ENCODE measurements around the gene MTHFD2.
A peak's percentile ranks its signal among the peaks of the same experiment; 100 is the strongest.
"Not testable (repeated sequence)": the region's sequence is repeated elsewhere in the genome, so short reads cannot be mapped to it uniquely, and the experiment has no call there.

MTHFD2 gene

GRCh38 chr2:74205596-74205995, 7.2 kb downstream of the MTHFD2 start:
- Histone ChIP-seq H2AFZ (ENCODE audit: low read depth, low read length) (no peak overlapping the region), H3K9ac (ENCODE audit: low read length) (no peak overlapping the region), H2BK120ac (ENCODE audit: low read depth, low read length) (no peak overlapping the region), H3K4me1 (ENCODE audit: control insufficient read depth, insufficient read depth, low read depth, low read length) (peaks cover 12% of the 10 kb centered on the region), H3K27ac (ENCODE audit: low read length, poor library complexity, severe bottlenecking) (no peak overlapping the region), H3K4ac (ENCODE audit: low read depth in 1 of 2, low read length in 2 of 2) (no peak overlapping the region), H3K4me2 (ENCODE audit: low read length, poor library complexity, severe bottlenecking) (no peak overlapping the region), H3K18ac (ENCODE audit: low read depth in 1 of 2, low read length in 2 of 2) (no peak overlapping the region), H3K27me3 (ENCODE audit: control insufficient read depth in 1 of 2, insufficient read depth in 1 of 2, low read length in 2 of 2) (no peaks in the 10 kb centered on the region), H4K91ac (ENCODE audit: low read length) (no peak overlapping the region), H3K79me1 (replicated peaks; ENCODE audit: low read length, poor library complexity, severe bottlenecking) (peaks cover 6% of the 10 kb centered on the region), H2BK12ac (ENCODE audit: low read length in 2 of 2) (no peak overlapping the region), H3K36me3 (ENCODE audit: control insufficient read depth in 1 of 2, insufficient read depth in 2 of 2, low read depth in 1 of 2, low read length in 2 of 2) (peaks cover 6 to 41% of the 10 kb centered on the region in 2 experiments), H2BK5ac (ENCODE audit: low read depth, low read length, poor library complexity, severe bottlenecking) (no peak overlapping the region), H3K23ac (ENCODE audit: low read length in 2 of 2) (no peak overlapping the region), H2AK5ac (ENCODE audit: low read length, severe bottlenecking) (no peak overlapping the region), H4K8ac (ENCODE audit: low read length) (no peak overlapping the region), H3K9me3 (ENCODE audit: control insufficient read depth, low read length) (no peaks in the 10 kb centered on the region), H3K4me3 (ENCODE audit: insufficient read depth in 1 of 2, low read depth in 1 of 2, low read length in 2 of 2) (no peak overlapping the region), H3K14ac (ENCODE audit: low read length in 2 of 2) (no peak overlapping the region), H2BK15ac (ENCODE audit: low read depth, poor library complexity, severe bottlenecking) (no peak overlapping the region)
- WGBS, result 92% methylated on average over 6 of the region's 6 CpGs
- DNase-seq, result no peak

DNA sequence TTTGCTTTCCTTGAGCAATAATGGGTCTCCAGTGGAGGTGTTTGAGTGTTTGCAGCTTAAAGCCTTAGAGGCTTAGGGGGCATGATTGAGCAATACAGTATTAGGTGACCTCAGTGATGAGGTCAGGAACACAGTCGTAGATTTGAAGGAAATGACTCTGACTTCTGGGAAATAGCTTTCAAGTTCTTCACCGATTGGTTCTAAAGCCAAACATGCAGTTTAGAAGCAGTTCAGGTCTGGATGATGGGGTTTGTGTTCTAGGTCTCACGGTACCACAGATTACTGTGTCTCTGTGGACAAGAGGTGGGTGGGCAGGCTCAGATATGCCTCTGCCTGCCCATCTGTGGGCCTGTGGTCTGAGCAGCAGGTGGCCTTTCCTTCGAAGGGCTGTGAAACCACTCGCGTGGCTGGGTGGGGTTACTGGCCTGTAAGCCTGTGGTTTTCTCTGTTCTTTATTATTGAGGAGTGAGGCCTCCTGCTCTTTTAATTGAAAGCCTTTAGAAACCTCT, 7.8 kb downstream of the MTHFD2 start:
- Histone ChIP-seq H3K9ac (ENCODE audit: low read length) (peak overlapping the region; percentile 21), H3K4me2 (ENCODE audit: low read length, poor library complexity, severe bottlenecking) (no peak overlapping the region), H3K27ac (ENCODE audit: low read length, poor library complexity, severe bottlenecking) (no peak overlapping the region), H3K36me3 (ENCODE audit: control insufficient read depth in 1 of 2, insufficient read depth in 2 of 2, low read depth in 1 of 2, low read length in 2 of 2) (peaks cover 6 to 46% of the 10 kb centered on the region in 2 experiments), H2AFZ (ENCODE audit: low read depth, low read length) (no peak overlapping the region), H3K9me3 (ENCODE audit: control insufficient read depth, low read length) (no peaks in the 10 kb centered on the region), H2BK5ac (ENCODE audit: low read depth, low read length, poor library complexity, severe bottlenecking) (no peak overlapping the region), H4K8ac (ENCODE audit: low read length) (no peak overlapping the region), H2AK5ac (ENCODE audit: low read length, severe bottlenecking) (no peak overlapping the region), H3K23ac (ENCODE audit: low read length in 2 of 2) (no peak overlapping the region), H3K14ac (ENCODE audit: low read length in 2 of 2) (no peak overlapping the region), H3K4ac (ENCODE audit: low read depth in 1 of 2, low read length in 2 of 2) (no peak overlapping the region), H3K79me1 (replicated peaks; ENCODE audit: low read length, poor library complexity, severe bottlenecking) (peaks cover 6% of the 10 kb centered on the region), H2BK120ac (ENCODE audit: low read depth, low read length) (no peak overlapping the region), H3K4me1 (ENCODE audit: control insufficient read depth, insufficient read depth, low read depth, low read length) (peaks cover 11% of the 10 kb centered on the region), H2BK15ac (ENCODE audit: low read depth, poor library complexity, severe bottlenecking) (no peak overlapping the region), H4K91ac (ENCODE audit: low read length) (no peak overlapping the region), H2BK12ac (ENCODE audit: low read length in 2 of 2) (no peak overlapping the region), H3K27me3 (ENCODE audit: control insufficient read depth in 1 of 2, insufficient read depth in 1 of 2, low read length in 2 of 2) (no peaks in the 10 kb centered on the region), H3K18ac (ENCODE audit: low read depth in 1 of 2, low read length in 2 of 2) (peak overlapping the region in 1 of 2 experiments; percentile 25), H3K4me3 (ENCODE audit: insufficient read depth in 1 of 2, low read depth in 1 of 2, low read length in 2 of 2) (no peak overlapping the region)
- peak; percentile 81 for DNase-seq
- 54% methylated on average over 6 of the region's 6 CpGs for WGBS

DNA sequence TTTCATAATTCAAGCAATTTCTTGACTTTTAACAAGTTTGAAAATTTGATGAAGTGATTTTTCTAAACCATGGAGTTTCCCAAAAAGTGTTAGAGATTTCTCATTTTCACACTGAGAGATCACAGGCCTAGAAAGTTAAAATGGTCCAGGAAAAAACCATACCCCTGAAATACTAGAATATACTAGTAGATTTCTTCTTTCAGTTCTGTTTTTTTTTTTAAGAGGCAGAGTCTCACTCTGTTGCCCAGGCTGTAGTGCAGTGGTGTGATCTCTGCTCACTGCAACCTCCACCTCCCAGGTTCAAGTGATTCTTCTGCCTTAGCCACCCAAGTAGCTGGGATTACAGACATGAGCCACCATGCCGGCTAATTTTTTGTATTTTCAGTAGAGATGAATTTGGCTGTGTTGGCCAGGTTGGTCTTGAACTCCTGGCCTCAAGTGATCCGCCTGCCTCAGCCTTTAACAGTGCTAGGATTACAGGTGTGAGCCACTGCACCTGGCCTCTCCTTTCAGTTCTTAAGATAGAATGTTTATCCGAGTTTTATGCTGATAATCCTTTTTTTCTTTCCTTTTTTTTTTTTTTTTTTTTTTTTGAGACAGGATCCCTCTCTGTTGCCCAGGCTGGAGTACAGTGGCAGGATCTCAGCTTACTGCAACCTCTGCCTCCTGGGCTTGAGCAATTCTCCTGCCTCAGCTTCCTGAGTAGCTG, 14.4 kb downstream of the MTHFD2 start:
- H3K9me3 ChIP-seq (ENCODE audit: control insufficient read depth, low read length), result no peaks in the 10 kb centered on the region
- H3K36me3 ChIP-seq (ENCODE audit: control insufficient read depth in 1 of 2, insufficient read depth in 2 of 2, low read depth in 1 of 2, low read length in 2 of 2), result peaks cover 17 to 84% of the 10 kb centered on the region in 2 experiments
- no peak overlapping the region for H2BK120ac ChIP-seq (ENCODE audit: low read depth, low read length)
- H4K8ac ChIP-seq (ENCODE audit: low read length), result no peak overlapping the region
- H2BK12ac ChIP-seq (ENCODE audit: low read length in 2 of 2), result no peak overlapping the region
- no peak overlapping the region for H2AFZ ChIP-seq (ENCODE audit: low read depth, low read length)
- H3K4me3 ChIP-seq (ENCODE audit: insufficient read depth in 1 of 2, low read depth in 1 of 2, low read length in 2 of 2), result no peak overlapping the region
- 98% methylated on average over 3 of the region's 3 CpGs for WGBS
- no peak overlapping the region for H3K27ac ChIP-seq (ENCODE audit: low read length, poor library complexity, severe bottlenecking)
- H3K4me1 ChIP-seq (ENCODE audit: control insufficient read depth, insufficient read depth, low read depth, low read length), result peaks cover 3% of the 10 kb centered on the region
- H2AK5ac ChIP-seq (ENCODE audit: low read length, severe bottlenecking), result no peak overlapping the region
- no peak overlapping the region for H2BK15ac ChIP-seq (ENCODE audit: low read depth, poor library complexity, severe bottlenecking)
- no peaks in the 10 kb centered on the region for H3K27me3 ChIP-seq (ENCODE audit: control insufficient read depth in 1 of 2, insufficient read depth in 1 of 2, low read length in 2 of 2)
- H2BK5ac ChIP-seq (ENCODE audit: low read depth, low read length, poor library complexity, severe bottlenecking), result no peak overlapping the region
- H3K18ac ChIP-seq (ENCODE audit: low read depth in 1 of 2, low read length in 2 of 2), result no peak overlapping the region
- H3K23ac ChIP-seq (ENCODE audit: low read length in 2 of 2), result no peak overlapping the region
- no peak overlapping the region for H3K4me2 ChIP-seq (ENCODE audit: low read length, poor library complexity, severe bottlenecking)
- DNase-seq, result no peak
- H4K91ac ChIP-seq (ENCODE audit: low read length), result no peak overlapping the region
- no peak overlapping the region for H3K14ac ChIP-seq (ENCODE audit: low read length in 2 of 2)
- H3K4ac ChIP-seq (ENCODE audit: low read depth in 1 of 2, low read length in 2 of 2), result no peak overlapping the region
- peaks cover 6% of the 10 kb centered on the region for H3K79me1 ChIP-seq (replicated peaks; ENCODE audit: low read length, poor library complexity, severe bottlenecking)
- H3K9ac ChIP-seq (ENCODE audit: low read length), result no peak overlapping the region

- not testable (repeated sequence) for H3K4ac ChIP-seq (ENCODE audit: low read depth in 1 of 2, low read length in 2 of 2); DNase-seq; H3K4me3 ChIP-seq (ENCODE audit: insufficient read depth in 1 of 2, low read depth in 1 of 2, low read length in 2 of 2); H3K9ac ChIP-seq (ENCODE audit: low read length); H3K27ac ChIP-seq (ENCODE audit: low read length, poor library complexity, severe bottlenecking); H4K91ac ChIP-seq (ENCODE audit: low read length); H3K14ac ChIP-seq (ENCODE audit: low read length in 2 of 2); H2AFZ ChIP-seq (ENCODE audit: low read depth, low read length); H3K9me3 ChIP-seq (ENCODE audit: control insufficient read depth, low read length); H3K79me1 ChIP-seq (replicated peaks; ENCODE audit: low read length, poor library complexity, severe bottlenecking); H3K18ac ChIP-seq (ENCODE audit: low read depth in 1 of 2, low read length in 2 of 2); H3K27me3 ChIP-seq (ENCODE audit: control insufficient read depth in 1 of 2, insufficient read depth in 1 of 2, low read length in 2 of 2); H2BK12ac ChIP-seq (ENCODE audit: low read length in 2 of 2); H2BK5ac ChIP-seq (ENCODE audit: low read depth, low read length, poor library complexity, severe bottlenecking); H2BK15ac ChIP-seq (ENCODE audit: low read depth, poor library complexity, severe bottlenecking); H3K4me2 ChIP-seq (ENCODE audit: low read length, poor library complexity, severe bottlenecking); H3K23ac ChIP-seq (ENCODE audit: low read length in 2 of 2); H3K4me1 ChIP-seq (ENCODE audit: control insufficient read depth, insufficient read depth, low read depth, low read length); H2BK120ac ChIP-seq (ENCODE audit: low read depth, low read length); H2AK5ac ChIP-seq (ENCODE audit: low read length, severe bottlenecking); H4K8ac ChIP-seq (ENCODE audit: low read length)
- H3K36me3 ChIP-seq (ENCODE audit: control insufficient read depth in 1 of 2, insufficient read depth in 2 of 2, low read depth in 1 of 2, low read length in 2 of 2), result peaks cover 22 to 73% of the 10 kb centered on the region in 2 experiments
- 95% methylated on average over 6 of the region's 6 CpGs for WGBS
These were observed 17.4 kb downstream of the MTHFD2 start for GRCh38 chr2:74215771-74216170.

Data from mesenchymal stem cell (in vitro differentiated cells and primary cell).